ENCODE measurements around the gene EXOC6. TPM values are rescaled to one million over a fixed set of nuclear protein-coding genes. Genes with fewer than 3 reads are reported as not detected.

EXOC6 gene
- total RNA-seq, 1 experiment from 2014 or later, result 9.3 TPM

GRCh38 chr10:92837456-92837855 lies 10.9 kb upstream of the EXOC6 start:
- intact Hi-C loops (cut with micrococcal nuclease; ENCODE audit: unreplicated experiment), result no loop called here
- TF ChIP-seq EZH2 (IDR thresholded peaks at IDR 0.05; ENCODE audit: low read depth) (no peak), CTCF (conservative IDR thresholded peaks at IDR 0.05) (no peak)
- no peak for DNase-seq
- Histone ChIP-seq H3K4me2 (no peak overlapping the region), H2AFZ (no peak overlapping the region), H4K20me1 (ENCODE audit: insufficient read depth) (no peaks in the 10 kb centered on the region), H3K36me3 (ENCODE audit: low read depth) (no peaks in the 10 kb centered on the region), H3F3A (ENCODE audit: insufficient read depth, low read depth) (no peaks in the 10 kb centered on the region), H3K27me3 (ENCODE audit: insufficient read depth, low read depth) (no peaks in the 10 kb centered on the region), H3K4me1 (replicated peaks; ENCODE audit: insufficient read depth) (peaks cover 8% of the 10 kb centered on the region), H3K9me3 (ENCODE audit: insufficient read depth, low read depth) (no peaks in the 10 kb centered on the region), H3K79me2 (ENCODE audit: low read depth) (no peaks in the 10 kb centered on the region), H3K27ac (no peak overlapping the region), H3K9me2 (ENCODE audit: insufficient read depth) (no peaks in the 10 kb centered on the region), H3K4me3 (no peak overlapping the region)
- ChIA-PET POLR2A (ENCODE audit: unreplicated experiment) (no interaction called here), CTCF (no interaction called here)
- no TSS peak for BruUV-seq (replicated peaks)

- Histone ChIP-seq H3K4me3 (no peak overlapping the region), H3K9me3 (ENCODE audit: insufficient read depth, low read depth) (no peaks in the 10 kb centered on the region), H3K4me1 (replicated peaks; ENCODE audit: insufficient read depth) (peaks cover 8% of the 10 kb centered on the region), H3K36me3 (ENCODE audit: low read depth) (no peaks in the 10 kb centered on the region), H3K79me2 (ENCODE audit: low read depth) (no peaks in the 10 kb centered on the region), H3K27ac (no peak overlapping the region), H4K20me1 (ENCODE audit: insufficient read depth) (no peaks in the 10 kb centered on the region), H3K9me2 (ENCODE audit: insufficient read depth) (no peaks in the 10 kb centered on the region), H2AFZ (no peak overlapping the region), H3F3A (ENCODE audit: insufficient read depth, low read depth) (no peaks in the 10 kb centered on the region), H3K27me3 (ENCODE audit: insufficient read depth, low read depth) (no peaks in the 10 kb centered on the region), H3K4me2 (no peak overlapping the region)
- DNase-seq, result no peak
- ChIA-PET CTCF (interaction anchor here (0.6 kb wide), 1 partner anchor 33 kb away, joined by 5 read pairs; no protein-coding TSS in a partner anchor), POLR2A (ENCODE audit: unreplicated experiment) (no interaction called here)
- TF ChIP-seq EZH2 (IDR thresholded peaks at IDR 0.05; ENCODE audit: low read depth) (no peak), CTCF (conservative IDR thresholded peaks at IDR 0.05) (no peak)
- no TSS peak for BruUV-seq (replicated peaks)
- intact Hi-C loops (cut with micrococcal nuclease; ENCODE audit: unreplicated experiment), result loop anchor here (5.0 kb wide), 2 partner anchors 43 to 147 kb away; no protein-coding TSS in a partner anchor
These were observed 8.9 kb upstream of the EXOC6 start for GRCh38 chr10:92839191-92840085.

DNA sequence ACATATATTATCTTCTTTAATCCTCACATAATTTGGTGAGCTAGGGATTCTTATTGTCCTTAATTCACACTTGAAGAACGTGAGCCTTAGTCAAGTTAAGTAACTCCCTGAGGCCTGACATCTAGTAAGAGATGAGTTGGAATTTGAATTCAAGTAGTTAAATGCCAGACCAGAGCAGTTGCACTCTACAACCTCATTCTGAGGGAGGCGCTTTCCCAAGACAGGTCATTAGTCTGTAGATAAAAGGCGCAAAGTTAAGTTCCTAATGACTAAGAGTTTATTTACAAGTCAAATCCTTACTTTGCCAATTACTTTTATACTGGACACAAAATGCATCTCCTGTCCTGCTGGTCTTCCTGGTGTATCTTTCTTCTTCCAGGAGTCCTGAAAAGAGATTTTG lies 3.6 kb upstream of the EXOC6 start:
- TF ChIP-seq CTCF (conservative IDR thresholded peaks at IDR 0.05) (no peak), EZH2 (IDR thresholded peaks at IDR 0.05; ENCODE audit: low read depth) (no peak)
- no peak overlapping the region for H3K27ac ChIP-seq
- no peak overlapping the region for H3K4me2 ChIP-seq
- peaks cover 19% of the 10 kb centered on the region; the same call in 1 of the 2 replicates for H3F3A ChIP-seq (ENCODE audit: insufficient read depth, low read depth)
- no peak overlapping the region for H2AFZ ChIP-seq
- no peaks in the 10 kb centered on the region for H4K20me1 ChIP-seq (ENCODE audit: insufficient read depth)
- H3K79me2 ChIP-seq (ENCODE audit: low read depth), result peaks cover 6% of the 10 kb centered on the region; the same call in 1 of the 2 replicates
- H3K36me3 ChIP-seq (ENCODE audit: low read depth), result no peaks in the 10 kb centered on the region
- intact Hi-C loops (cut with micrococcal nuclease; ENCODE audit: unreplicated experiment), result loop anchor here (5.0 kb wide), 2 partner anchors 38 to 152 kb away; no protein-coding TSS in a partner anchor
- peaks cover 13% of the 10 kb centered on the region for H3K4me1 ChIP-seq (replicated peaks; ENCODE audit: insufficient read depth)
- H3K27me3 ChIP-seq (ENCODE audit: insufficient read depth, low read depth), result no peaks in the 10 kb centered on the region
- CTCF ChIA-PET, result interaction anchor here (0.6 kb wide), 1 partner anchor 54 kb away, joined by 3 read pairs; no protein-coding TSS in a partner anchor
- no peak for DNase-seq
- no peaks in the 10 kb centered on the region for H3K9me2 ChIP-seq (ENCODE audit: insufficient read depth)
- H3K9me3 ChIP-seq (ENCODE audit: insufficient read depth, low read depth), result no peaks in the 10 kb centered on the region
- no TSS peak for BruUV-seq (replicated peaks)
- no peak overlapping the region for H3K4me3 ChIP-seq
- POLR2A ChIA-PET (ENCODE audit: unreplicated experiment), result no interaction called here

Measured in PC-9 (cell line).